ENCODE data around the gene KCNAB1.

Gene KCNAB1

GRCh38 chr3:156478891-156479290, 358.5 kb downstream of the KCNAB1 start:
- no peak overlapping the region for H2BK12ac ChIP-seq (ENCODE audit: low read length in 2 of 2)
- H3K4me3 ChIP-seq (ENCODE audit: insufficient read depth in 1 of 2, low read depth in 1 of 2, low read length in 2 of 2), result no peak overlapping the region
- WGBS, result 92% methylated on average over 2 of the region's 2 CpGs
- no peak overlapping the region for H2AFZ ChIP-seq (ENCODE audit: low read depth, low read length)
- no peaks in the 10 kb centered on the region for H3K36me3 ChIP-seq (ENCODE audit: control insufficient read depth in 1 of 2, insufficient read depth in 2 of 2, low read depth in 1 of 2, low read length in 2 of 2)
- H2BK120ac ChIP-seq (ENCODE audit: low read depth, low read length), result no peak overlapping the region
- no peak overlapping the region for H3K4me2 ChIP-seq (ENCODE audit: low read length, poor library complexity, severe bottlenecking)
- no peaks in the 10 kb centered on the region for H3K27me3 ChIP-seq (ENCODE audit: control insufficient read depth in 1 of 2, insufficient read depth in 1 of 2, low read length in 2 of 2)
- no peak overlapping the region for H3K18ac ChIP-seq (ENCODE audit: low read depth in 1 of 2, low read length in 2 of 2)
- DNase-seq, result no peak
- H4K8ac ChIP-seq (ENCODE audit: low read length), result no peak overlapping the region
- no peaks in the 10 kb centered on the region for H3K79me1 ChIP-seq (replicated peaks; ENCODE audit: low read length, poor library complexity, severe bottlenecking)
- no peak overlapping the region for H3K4ac ChIP-seq (ENCODE audit: low read depth in 1 of 2, low read length in 2 of 2)
- H3K9me3 ChIP-seq (ENCODE audit: control insufficient read depth, low read length), result no peaks in the 10 kb centered on the region
- no peak overlapping the region for H4K91ac ChIP-seq (ENCODE audit: low read length)
- peaks cover 2% of the 10 kb centered on the region for H3K4me1 ChIP-seq (ENCODE audit: control insufficient read depth, insufficient read depth, low read depth, low read length)
- H3K9ac ChIP-seq (ENCODE audit: low read length), result no peak overlapping the region
- no peak overlapping the region for H3K23ac ChIP-seq (ENCODE audit: low read length in 2 of 2)
- no peak overlapping the region for H3K14ac ChIP-seq (ENCODE audit: low read length in 2 of 2)
- no peak overlapping the region for H3K27ac ChIP-seq (ENCODE audit: low read length, poor library complexity, severe bottlenecking)
- H2AK5ac ChIP-seq (ENCODE audit: low read length, severe bottlenecking), result no peak overlapping the region
- H2BK5ac ChIP-seq (ENCODE audit: low read depth, low read length, poor library complexity, severe bottlenecking), result no peak overlapping the region
- no peak overlapping the region for H2BK15ac ChIP-seq (ENCODE audit: low read depth, poor library complexity, severe bottlenecking)

GRCh38 chr3:156479604-156480003, 359.2 kb downstream of the KCNAB1 start:
- no peaks in the 10 kb centered on the region for H3K79me1 ChIP-seq (replicated peaks; ENCODE audit: low read length, poor library complexity, severe bottlenecking)
- 83% methylated on average over 1 of the region's 1 CpG for WGBS

GRCh38 chr3:156480949-156481348, 360.6 kb downstream of the KCNAB1 start:
- Histone ChIP-seq H2BK120ac (ENCODE audit: low read depth, low read length) (no peak overlapping the region), H4K91ac (ENCODE audit: low read length) (no peak overlapping the region), H3K9ac (ENCODE audit: low read length) (no peak overlapping the region), H3K14ac (ENCODE audit: low read length in 2 of 2) (no peak overlapping the region), H3K36me3 (ENCODE audit: control insufficient read depth in 1 of 2, insufficient read depth in 2 of 2, low read depth in 1 of 2, low read length in 2 of 2) (no peaks in the 10 kb centered on the region), H4K8ac (ENCODE audit: low read length) (no peak overlapping the region), H2BK15ac (ENCODE audit: low read depth, poor library complexity, severe bottlenecking) (no peak overlapping the region), H2AK5ac (ENCODE audit: low read length, severe bottlenecking) (no peak overlapping the region), H3K4me1 (ENCODE audit: control insufficient read depth, insufficient read depth, low read depth, low read length) (peaks cover 3% of the 10 kb centered on the region), H2AFZ (ENCODE audit: low read depth, low read length) (no peak overlapping the region), H3K79me1 (replicated peaks; ENCODE audit: low read length, poor library complexity, severe bottlenecking) (no peaks in the 10 kb centered on the region), H2BK5ac (ENCODE audit: low read depth, low read length, poor library complexity, severe bottlenecking) (no peak overlapping the region), H3K27ac (ENCODE audit: low read length, poor library complexity, severe bottlenecking) (no peak overlapping the region), H3K4me3 (ENCODE audit: insufficient read depth in 1 of 2, low read depth in 1 of 2, low read length in 2 of 2) (no peak overlapping the region), H3K9me3 (ENCODE audit: control insufficient read depth, low read length) (no peaks in the 10 kb centered on the region), H2BK12ac (ENCODE audit: low read length in 2 of 2) (no peak overlapping the region), H3K18ac (ENCODE audit: low read depth in 1 of 2, low read length in 2 of 2) (no peak overlapping the region), H3K4me2 (ENCODE audit: low read length, poor library complexity, severe bottlenecking) (no peak overlapping the region), H3K27me3 (ENCODE audit: control insufficient read depth in 1 of 2, insufficient read depth in 1 of 2, low read length in 2 of 2) (no peaks in the 10 kb centered on the region), H3K4ac (ENCODE audit: low read depth in 1 of 2, low read length in 2 of 2) (no peak overlapping the region), H3K23ac (ENCODE audit: low read length in 2 of 2) (no peak overlapping the region)
- WGBS, result 79% methylated on average over 2 of the region's 2 CpGs
- no peak for DNase-seq

More at GRCh38 chr3:156479604-156480003, 359.2 kb downstream of the KCNAB1 start:
- no peak overlapping the region for H3K23ac ChIP-seq (ENCODE audit: low read length in 2 of 2)
- no peak overlapping the region for H3K14ac ChIP-seq (ENCODE audit: low read length in 2 of 2)
- no peaks in the 10 kb centered on the region for H3K36me3 ChIP-seq (ENCODE audit: control insufficient read depth in 1 of 2, insufficient read depth in 2 of 2, low read depth in 1 of 2, low read length in 2 of 2)
- H2BK12ac ChIP-seq (ENCODE audit: low read length in 2 of 2), result no peak overlapping the region
- H3K27ac ChIP-seq (ENCODE audit: low read length, poor library complexity, severe bottlenecking), result no peak overlapping the region
- no peak overlapping the region for H2AFZ ChIP-seq (ENCODE audit: low read depth, low read length)
- H2BK15ac ChIP-seq (ENCODE audit: low read depth, poor library complexity, severe bottlenecking), result no peak overlapping the region
- no peak overlapping the region for H3K9ac ChIP-seq (ENCODE audit: low read length)
- no peaks in the 10 kb centered on the region for H3K27me3 ChIP-seq (ENCODE audit: control insufficient read depth in 1 of 2, insufficient read depth in 1 of 2, low read length in 2 of 2)
- DNase-seq, result no peak
- H3K4ac ChIP-seq (ENCODE audit: low read depth in 1 of 2, low read length in 2 of 2), result no peak overlapping the region
- H3K9me3 ChIP-seq (ENCODE audit: control insufficient read depth, low read length), result no peaks in the 10 kb centered on the region
- H3K18ac ChIP-seq (ENCODE audit: low read depth in 1 of 2, low read length in 2 of 2), result no peak overlapping the region
- H4K8ac ChIP-seq (ENCODE audit: low read length), result no peak overlapping the region
- H4K91ac ChIP-seq (ENCODE audit: low read length), result no peak overlapping the region
- no peak overlapping the region for H2AK5ac ChIP-seq (ENCODE audit: low read length, severe bottlenecking)
- no peak overlapping the region for H3K4me3 ChIP-seq (ENCODE audit: insufficient read depth in 1 of 2, low read depth in 1 of 2, low read length in 2 of 2)
- no peak overlapping the region for H3K4me2 ChIP-seq (ENCODE audit: low read length, poor library complexity, severe bottlenecking)
- H2BK120ac ChIP-seq (ENCODE audit: low read depth, low read length), result no peak overlapping the region
- H3K4me1 ChIP-seq (ENCODE audit: control insufficient read depth, insufficient read depth, low read depth, low read length), result peaks cover 3% of the 10 kb centered on the region
- no peak overlapping the region for H2BK5ac ChIP-seq (ENCODE audit: low read depth, low read length, poor library complexity, severe bottlenecking)

- no peaks in the 10 kb centered on the region for H3K79me1 ChIP-seq (replicated peaks; ENCODE audit: low read length, poor library complexity, severe bottlenecking)
- no peak overlapping the region for H2BK12ac ChIP-seq (ENCODE audit: low read length in 2 of 2)
- H4K8ac ChIP-seq (ENCODE audit: low read length), result no peak overlapping the region
- H3K4me3 ChIP-seq (ENCODE audit: insufficient read depth in 1 of 2, low read depth in 1 of 2, low read length in 2 of 2), result peak overlapping the region in 1 of 2 experiments; percentile 9
- no peak overlapping the region for H3K23ac ChIP-seq (ENCODE audit: low read length in 2 of 2)
- H2BK15ac ChIP-seq (ENCODE audit: low read depth, poor library complexity, severe bottlenecking), result no peak overlapping the region
- H2AFZ ChIP-seq (ENCODE audit: low read depth, low read length), result no peak overlapping the region
- no peak overlapping the region for H4K91ac ChIP-seq (ENCODE audit: low read length)
- H3K9ac ChIP-seq (ENCODE audit: low read length), result no peak overlapping the region
- H2BK120ac ChIP-seq (ENCODE audit: low read depth, low read length), result no peak overlapping the region
- H3K18ac ChIP-seq (ENCODE audit: low read depth in 1 of 2, low read length in 2 of 2), result peak overlapping the region in 1 of 2 experiments; percentile 37
- H2AK5ac ChIP-seq (ENCODE audit: low read length, severe bottlenecking), result no peak overlapping the region
- no peak overlapping the region for H3K4ac ChIP-seq (ENCODE audit: low read depth in 1 of 2, low read length in 2 of 2)
- H3K27ac ChIP-seq (ENCODE audit: low read length, poor library complexity, severe bottlenecking), result peak overlapping the region; percentile 16
- no peaks in the 10 kb centered on the region for H3K36me3 ChIP-seq (ENCODE audit: control insufficient read depth in 1 of 2, insufficient read depth in 2 of 2, low read depth in 1 of 2, low read length in 2 of 2)
- no peak for DNase-seq
- WGBS, result 75% methylated on average over 2 of the region's 3 CpGs
- H3K14ac ChIP-seq (ENCODE audit: low read length in 2 of 2), result no peak overlapping the region
- no peaks in the 10 kb centered on the region for H3K27me3 ChIP-seq (ENCODE audit: control insufficient read depth in 1 of 2, insufficient read depth in 1 of 2, low read length in 2 of 2)
- no peak overlapping the region for H2BK5ac ChIP-seq (ENCODE audit: low read depth, low read length, poor library complexity, severe bottlenecking)
- no peak overlapping the region for H3K4me2 ChIP-seq (ENCODE audit: low read length, poor library complexity, severe bottlenecking)
- no peaks in the 10 kb centered on the region for H3K9me3 ChIP-seq (ENCODE audit: control insufficient read depth, low read length)
- peaks cover 3% of the 10 kb centered on the region for H3K4me1 ChIP-seq (ENCODE audit: control insufficient read depth, insufficient read depth, low read depth, low read length)
Observed at GRCh38 chr3:156483002-156483401, 362.6 kb downstream of the KCNAB1 start.
